ENCODE data around the gene NR3C2. TPM values are rescaled to one million over a fixed set of nuclear protein-coding genes. Genes with fewer than 3 reads are reported as not detected.
A peak's percentile ranks its signal among the peaks of the same experiment; 100 is the strongest.
"Not testable (repeated sequence)": the region's sequence is repeated elsewhere in the genome, so short reads cannot be mapped to it uniquely, and the experiment has no call there.

Gene NR3C2
- total RNA-seq, 1 donor: 4.7 TPM

GRCh38 chr4:148093065-148093464 is 349.1 kb downstream of the NR3C2 start:
- DNase-seq (ENCODE audit: low read depth): no peak
- no peak for TF ChIP-seq CTCF (IDR thresholded peaks at IDR 0.05; ENCODE audit: insufficient read depth, low read length)
- no peak overlapping the region for H3K4me3 ChIP-seq (ENCODE audit: low read depth, low read length)

- no peak for TF ChIP-seq CTCF (IDR thresholded peaks at IDR 0.05; ENCODE audit: insufficient read depth, low read length)
- DNase-seq (ENCODE audit: low read depth): peak; percentile 7
- H3K4me3 ChIP-seq (ENCODE audit: low read depth, low read length): no peak overlapping the region
These were observed 349.7 kb downstream of the NR3C2 start for GRCh38 chr4:148092316-148093014.

- no peak for DNase-seq (ENCODE audit: low read depth)
- no peak overlapping the region for H3K4me3 ChIP-seq (ENCODE audit: low read depth, low read length)
- TF ChIP-seq CTCF (IDR thresholded peaks at IDR 0.05; ENCODE audit: insufficient read depth, low read length): no peak
These were observed 350.3 kb downstream of the NR3C2 start for GRCh38 chr4:148091896-148092295.

- no peak overlapping the region for H3K4me3 ChIP-seq (ENCODE audit: low read depth, low read length)
- no peak for DNase-seq (ENCODE audit: low read depth)
- no peak for TF ChIP-seq CTCF (IDR thresholded peaks at IDR 0.05; ENCODE audit: insufficient read depth, low read length)
These were observed 351.4 kb downstream of the NR3C2 start for GRCh38 chr4:148090503-148091476.

- H3K4me3 ChIP-seq (ENCODE audit: low read depth, low read length): no peak overlapping the region
- no peak for TF ChIP-seq CTCF (IDR thresholded peaks at IDR 0.05; ENCODE audit: insufficient read depth, low read length)
- DNase-seq (ENCODE audit: low read depth): no peak
These were observed 352.2 kb downstream of the NR3C2 start for GRCh38 chr4:148090029-148090428.

GRCh38 chr4:148089624-148090023 is 352.6 kb downstream of the NR3C2 start:
- no peak for DNase-seq (ENCODE audit: low read depth)
- H3K4me3 ChIP-seq (ENCODE audit: low read depth, low read length): no peak overlapping the region

GRCh38 chr4:148083073-148083472 is 359.1 kb downstream of the NR3C2 start:
- H3K4me3 ChIP-seq (ENCODE audit: low read depth, low read length); DNase-seq (ENCODE audit: low read depth): not testable (repeated sequence)

More at GRCh38 chr4:148089624-148090023, 352.6 kb downstream of the NR3C2 start:
- no peak for TF ChIP-seq CTCF (IDR thresholded peaks at IDR 0.05; ENCODE audit: insufficient read depth, low read length)
